ENCODE data around the gene TMEM61.

Gene TMEM61

GRCh38 chr1:54988975-54989374, 8.5 kb downstream of the TMEM61 start:
- DNase-seq (ENCODE audit: low read depth) = no peak
- H3K4me3 ChIP-seq (ENCODE audit: low read depth, low read length) = no peak overlapping the region
- TF ChIP-seq CTCF (IDR thresholded peaks at IDR 0.05; ENCODE audit: insufficient read depth, low read depth, low read length, missing control alignments) = no peak

GRCh38 chr1:54989473-54989872, 9.0 kb downstream of the TMEM61 start:
- DNase-seq (ENCODE audit: low read depth) = no peak
- H3K4me3 ChIP-seq (ENCODE audit: low read depth, low read length) = no peak overlapping the region
- TF ChIP-seq CTCF (IDR thresholded peaks at IDR 0.05; ENCODE audit: insufficient read depth, low read depth, low read length, missing control alignments) = no peak

- no peak for TF ChIP-seq CTCF (IDR thresholded peaks at IDR 0.05; ENCODE audit: insufficient read depth, low read depth, low read length, missing control alignments)
- no peak overlapping the region for H3K4me3 ChIP-seq (ENCODE audit: low read depth, low read length)
- DNase-seq (ENCODE audit: low read depth) = no peak
Measured at GRCh38 chr1:54989968-54990810, 9.8 kb downstream of the TMEM61 start.

- DNase-seq (ENCODE audit: low read depth) = no peak
- no peak for TF ChIP-seq CTCF (IDR thresholded peaks at IDR 0.05; ENCODE audit: insufficient read depth, low read depth, low read length, missing control alignments)
- no peak overlapping the region for H3K4me3 ChIP-seq (ENCODE audit: low read depth, low read length)
Measured at GRCh38 chr1:54990916-54991315, 10.5 kb downstream of the TMEM61 start.

- TF ChIP-seq CTCF (IDR thresholded peaks at IDR 0.05; ENCODE audit: insufficient read depth, low read depth, low read length, missing control alignments) = no peak
- no peak for DNase-seq (ENCODE audit: low read depth)
- no peak overlapping the region for H3K4me3 ChIP-seq (ENCODE audit: low read depth, low read length)
Measured at GRCh38 chr1:54991939-54992338, 11.5 kb downstream of the TMEM61 start.

GRCh38 chr1:54993140-54993539, 12.7 kb downstream of the TMEM61 start:
- H3K4me3 ChIP-seq (ENCODE audit: low read depth, low read length) = no peak overlapping the region
- no peak for TF ChIP-seq CTCF (IDR thresholded peaks at IDR 0.05; ENCODE audit: insufficient read depth, low read depth, low read length, missing control alignments)
- DNase-seq (ENCODE audit: low read depth) = no peak

Data from GM12865 (cell line).